ENCODE data around the gene LAMA1. TPM values are rescaled to one million over a fixed set of nuclear protein-coding genes. Genes with fewer than 3 reads are reported as not detected.

LAMA1 gene
- total RNA-seq, 1 experiment from 2014 or later, result 11.3 TPM

DNA sequence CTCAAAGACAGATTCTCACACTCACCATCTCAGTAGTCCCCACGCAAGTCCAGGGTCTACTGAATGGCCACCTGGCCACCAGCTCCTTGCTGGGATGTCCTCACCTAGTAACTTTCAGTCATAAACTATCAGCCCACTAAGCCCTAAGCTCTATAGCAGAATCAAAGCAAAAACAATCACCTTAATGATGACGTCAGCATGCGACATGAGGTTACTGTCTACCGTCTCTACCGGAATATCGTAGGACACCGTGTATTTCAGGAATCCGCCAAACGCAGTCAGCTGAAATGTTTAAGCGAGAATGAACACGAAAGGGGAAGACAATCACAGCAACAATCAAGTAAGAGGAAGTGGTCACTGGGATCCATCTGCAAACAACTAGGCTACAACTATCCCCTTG is 81.8 kb downstream of the LAMA1 start:
- no peak overlapping the region for H3K4me3 Mint-ChIP-seq (ENCODE audit: unreplicated experiment)
- CTCF ChIA-PET, result interaction anchor here (0.7 to 3.9 kb wide), 6 partner anchors 11 to 142 kb away, joined by 3 to 29 read pairs (median 10); no protein-coding TSS in a partner anchor
- H3K9me3 Mint-ChIP-seq (ENCODE audit: unreplicated experiment), result no peaks in the 10 kb centered on the region
- TF ChIP-seq, protein P1, sequence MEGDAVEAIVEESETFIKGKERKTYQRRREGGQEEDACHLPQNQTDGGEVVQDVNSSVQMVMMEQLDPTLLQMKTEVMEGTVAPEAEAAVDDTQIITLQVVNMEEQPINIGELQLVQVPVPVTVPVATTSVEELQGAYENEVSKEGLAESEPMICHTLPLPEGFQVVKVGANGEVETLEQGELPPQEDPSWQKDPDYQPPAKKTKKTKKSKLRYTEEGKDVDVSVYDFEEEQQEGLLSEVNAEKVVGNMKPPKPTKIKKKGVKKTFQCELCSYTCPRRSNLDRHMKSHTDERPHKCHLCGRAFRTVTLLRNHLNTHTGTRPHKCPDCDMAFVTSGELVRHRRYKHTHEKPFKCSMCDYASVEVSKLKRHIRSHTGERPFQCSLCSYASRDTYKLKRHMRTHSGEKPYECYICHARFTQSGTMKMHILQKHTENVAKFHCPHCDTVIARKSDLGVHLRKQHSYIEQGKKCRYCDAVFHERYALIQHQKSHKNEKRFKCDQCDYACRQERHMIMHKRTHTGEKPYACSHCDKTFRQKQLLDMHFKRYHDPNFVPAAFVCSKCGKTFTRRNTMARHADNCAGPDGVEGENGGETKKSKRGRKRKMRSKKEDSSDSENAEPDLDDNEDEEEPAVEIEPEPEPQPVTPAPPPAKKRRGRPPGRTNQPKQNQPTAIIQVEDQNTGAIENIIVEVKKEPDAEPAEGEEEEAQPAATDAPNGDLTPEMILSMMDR (IDR thresholded peaks at IDR 0.05; ENCODE audit: unreplicated experiment), result no peak
- H3K27ac Mint-ChIP-seq (ENCODE audit: low read depth, unreplicated experiment), result no peak overlapping the region
- H3K27me3 Mint-ChIP-seq (ENCODE audit: insufficient read depth, unreplicated experiment), result no peaks in the 10 kb centered on the region
- POLR2A ChIA-PET, result no interaction called here
- no peak for DNase-seq (ENCODE audit: unreplicated experiment)
- peaks cover 8% of the 10 kb centered on the region for H3K36me3 Mint-ChIP-seq (ENCODE audit: insufficient read depth, unreplicated experiment)
- H3K4me1 Mint-ChIP-seq (ENCODE audit: insufficient read depth, unreplicated experiment), result peaks cover 7% of the 10 kb centered on the region
- BruUV-seq (replicated peaks), result no TSS peak
- intact Hi-C loops (cut with micrococcal nuclease), result no loop called here

DNA sequence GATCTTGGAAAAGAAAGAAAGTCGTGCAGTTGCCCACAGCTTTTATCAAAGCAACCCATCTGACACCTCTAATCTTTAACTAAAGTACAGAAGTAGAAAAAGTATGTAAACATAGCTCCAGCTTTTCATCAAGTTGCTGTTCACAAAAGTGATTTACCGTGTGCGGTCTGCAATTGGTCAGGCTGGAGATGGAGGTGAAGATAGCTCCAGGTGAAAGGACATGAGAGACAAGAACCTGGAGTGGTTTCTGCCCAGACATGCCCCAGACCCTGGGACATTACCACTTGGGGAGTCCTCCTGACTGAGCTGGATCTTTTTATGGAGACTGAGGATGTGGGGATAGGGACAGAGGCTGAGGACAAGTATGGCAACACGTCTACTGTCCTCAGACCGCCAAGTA is 82.7 kb downstream of the LAMA1 start:
- no peak overlapping the region for H3K4me3 Mint-ChIP-seq (ENCODE audit: unreplicated experiment)
- no peak for DNase-seq (ENCODE audit: unreplicated experiment)
- TF ChIP-seq, protein P1 (IDR thresholded peaks at IDR 0.05; ENCODE audit: unreplicated experiment), result no peak
- H3K9me3 Mint-ChIP-seq (ENCODE audit: unreplicated experiment), result no peaks in the 10 kb centered on the region
- H3K4me1 Mint-ChIP-seq (ENCODE audit: insufficient read depth, unreplicated experiment), result peaks cover 7% of the 10 kb centered on the region
- peak overlapping the region; percentile 57 for H3K27ac Mint-ChIP-seq (ENCODE audit: low read depth, unreplicated experiment)
- ChIA-PET CTCF (interaction anchor here (1.0 to 5.1 kb wide), 4 partner anchors 13 to 143 kb away, joined by 4 to 31 read pairs (median 23); no protein-coding TSS in a partner anchor), POLR2A (interaction anchor here (1.5 kb wide), 1 partner anchor 13 kb away, joined by 3 read pairs; no protein-coding TSS in a partner anchor)
- intact Hi-C loops (cut with micrococcal nuclease), result no loop called here
- H3K36me3 Mint-ChIP-seq (ENCODE audit: insufficient read depth, unreplicated experiment), result peaks cover 8% of the 10 kb centered on the region
- BruUV-seq (replicated peaks), result no TSS peak
- no peaks in the 10 kb centered on the region for H3K27me3 Mint-ChIP-seq (ENCODE audit: insufficient read depth, unreplicated experiment)

DNA sequence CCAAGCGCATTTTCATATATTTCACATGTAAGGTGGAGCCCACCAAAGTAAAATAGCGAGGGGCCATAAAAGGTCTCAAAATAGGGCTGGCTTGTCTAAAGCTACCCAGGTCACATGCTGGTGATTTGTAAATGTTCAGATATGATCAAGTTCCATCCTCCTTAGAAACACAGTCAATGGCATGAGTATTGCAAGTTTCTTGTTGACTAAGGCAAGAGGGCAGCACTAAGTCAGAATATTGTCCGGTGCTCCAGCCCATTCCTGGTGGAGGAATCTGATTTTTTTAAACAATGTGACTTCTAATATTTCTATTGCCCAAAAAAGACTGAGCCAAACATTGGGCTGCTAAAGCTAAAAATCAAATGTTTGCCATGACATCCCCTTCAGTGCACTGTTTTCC is 85.1 kb downstream of the LAMA1 start:
- H3K36me3 Mint-ChIP-seq (ENCODE audit: insufficient read depth, unreplicated experiment), result peaks cover 8% of the 10 kb centered on the region
- CTCF ChIA-PET, result interaction anchor here (0.6 to 5.1 kb wide), 4 partner anchors 11 to 189 kb away, joined by 3 to 31 read pairs (median 16); no protein-coding TSS in a partner anchor
- intact Hi-C loops (cut with micrococcal nuclease), result no loop called here

GRCh38 chr18:7028625-7029024 is 89.0 kb downstream of the LAMA1 start:
- Mint-ChIP-seq H3K27ac (ENCODE audit: low read depth, unreplicated experiment) (no peak overlapping the region), H3K4me3 (ENCODE audit: unreplicated experiment) (no peak overlapping the region), H3K4me1 (ENCODE audit: insufficient read depth, unreplicated experiment) (no peaks in the 10 kb centered on the region), H3K27me3 (ENCODE audit: insufficient read depth, unreplicated experiment) (no peaks in the 10 kb centered on the region), H3K9me3 (ENCODE audit: unreplicated experiment) (no peaks in the 10 kb centered on the region), H3K36me3 (ENCODE audit: insufficient read depth, unreplicated experiment) (peaks cover 14% of the 10 kb centered on the region)
- DNase-seq (ENCODE audit: unreplicated experiment), result no peak
- CTCF ChIA-PET, result interaction anchor here (0.8 to 2.7 kb wide), 3 partner anchors 95 to 148 kb away, joined by 4 to 17 read pairs (median 4); no protein-coding TSS in a partner anchor
- TF ChIP-seq, protein P1 (IDR thresholded peaks at IDR 0.05; ENCODE audit: unreplicated experiment), result no peak
- BruUV-seq (replicated peaks), result no TSS peak
- POLR2A ChIA-PET, result interaction anchor here (1.2 kb wide), 1 partner anchor 10 kb away, joined by 3 read pairs; no protein-coding TSS in a partner anchor
- intact Hi-C loops (cut with micrococcal nuclease), result no loop called here

More for the DNA sequence above, 85.1 kb downstream of the LAMA1 start:
- H3K27ac Mint-ChIP-seq (ENCODE audit: low read depth, unreplicated experiment), result no peak overlapping the region
- no TSS peak for BruUV-seq (replicated peaks)
- H3K9me3 Mint-ChIP-seq (ENCODE audit: unreplicated experiment), result no peaks in the 10 kb centered on the region
- H3K4me3 Mint-ChIP-seq (ENCODE audit: unreplicated experiment), result no peak overlapping the region
- no peak for DNase-seq (ENCODE audit: unreplicated experiment)
- POLR2A ChIA-PET, result no interaction called here
- no peaks in the 10 kb centered on the region for H3K27me3 Mint-ChIP-seq (ENCODE audit: insufficient read depth, unreplicated experiment)
- no peaks in the 10 kb centered on the region for H3K4me1 Mint-ChIP-seq (ENCODE audit: insufficient read depth, unreplicated experiment)
- TF ChIP-seq, protein P1 (IDR thresholded peaks at IDR 0.05; ENCODE audit: unreplicated experiment), result no peak
